Epithelial cell of esophagus (primary cell): ENCODE measurements around the gene SCUBE1.

Source experiments
- DNase-seq: peaks from one replicate; pipeline ENCODE4 v3.0.0; 2010; ENCODE audit warnings: low read depth
- H3K4me3 ChIP-seq: 2 replicates; pipeline ENCODE4 v1.5.1; 2011; ENCODE audit warnings: mild to moderate bottlenecking, low read length, control low read depth
- CTCF ChIP-seq: IDR thresholded peaks from 2 replicates; pipeline ENCODE4 v1.5.1; 2011; ENCODE audit warnings: low read depth, mild to moderate bottlenecking, low read length, control low read depth, inconsistent platforms; ENCODE audit not compliant: insufficient read depth; ENCODE audit errors: missing control alignments

SCUBE1 gene

GRCh38 chr22:43275545-43276317 lies 67.4 kb downstream of the SCUBE1 start:
- TF ChIP-seq CTCF = no peak
- H3K4me3 ChIP-seq = no peak overlapping the region
- DNase-seq = peak; percentile 90

GRCh38 chr22:43274595-43275240 lies 68.5 kb downstream of the SCUBE1 start:
- H3K4me3 ChIP-seq = no peak overlapping the region
- TF ChIP-seq CTCF = no peak
- DNase-seq = peak; percentile 14

GRCh38 chr22:43273902-43274484 lies 69.2 kb downstream of the SCUBE1 start:
- H3K4me3 ChIP-seq = no peak overlapping the region
- peak; percentile 74 for TF ChIP-seq CTCF
- peak; percentile 69 for DNase-seq

GRCh38 chr22:43272869-43273318 lies 70.3 kb downstream of the SCUBE1 start:
- TF ChIP-seq CTCF = no peak
- DNase-seq = no peak

GRCh38 chr22:43272301-43272700 lies 70.9 kb downstream of the SCUBE1 start:
- no peak for DNase-seq
- no peak for TF ChIP-seq CTCF
- H3K4me3 ChIP-seq = no peak overlapping the region

More at GRCh38 chr22:43272869-43273318, 70.3 kb downstream of the SCUBE1 start:
- no peak overlapping the region for H3K4me3 ChIP-seq

- no peak for TF ChIP-seq CTCF
- no peak for DNase-seq
- H3K4me3 ChIP-seq = no peak overlapping the region
Measured at GRCh38 chr22:43270949-43271348, 72.2 kb downstream of the SCUBE1 start.
